DMS79 (cell line): ENCODE data around the gene SLC27A6.

Source experiments
- DNase-seq: peaks from one replicate; lab custom pipeline; 2025; lab: John Stamatoyannopoulos, UW

SLC27A6 gene

DNA sequence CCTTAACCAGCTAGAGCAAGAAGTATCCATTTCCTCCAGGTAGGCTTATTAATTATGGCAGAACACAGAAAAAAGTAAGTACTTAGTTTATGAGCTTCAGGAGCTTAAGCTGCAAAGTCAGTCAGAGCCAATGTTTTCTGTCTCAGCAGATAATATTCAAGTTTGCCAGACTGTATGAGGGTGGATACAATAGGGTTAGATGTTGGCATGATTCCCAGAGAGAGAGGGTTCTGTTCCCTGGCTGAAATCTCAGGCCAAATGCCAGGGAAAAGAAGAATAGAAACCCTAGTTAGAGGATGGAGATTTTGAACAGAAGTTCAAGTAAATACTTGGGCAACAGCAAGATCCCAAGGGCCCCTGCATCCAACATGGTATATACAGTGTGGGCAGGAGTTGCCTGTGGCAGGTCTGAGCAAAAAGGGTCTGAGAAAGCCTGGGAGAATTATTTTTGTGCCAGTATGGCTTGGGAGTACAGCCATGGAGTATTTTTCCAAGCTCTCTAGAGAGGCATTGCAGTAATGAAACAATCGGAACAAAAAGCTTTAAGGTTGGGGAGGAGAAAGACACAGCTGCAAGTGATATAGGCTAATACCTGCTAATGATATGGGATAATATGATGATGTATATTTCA, 98.3 kb downstream of the SLC27A6 start:
- DNase-seq, result no peak

DNA sequence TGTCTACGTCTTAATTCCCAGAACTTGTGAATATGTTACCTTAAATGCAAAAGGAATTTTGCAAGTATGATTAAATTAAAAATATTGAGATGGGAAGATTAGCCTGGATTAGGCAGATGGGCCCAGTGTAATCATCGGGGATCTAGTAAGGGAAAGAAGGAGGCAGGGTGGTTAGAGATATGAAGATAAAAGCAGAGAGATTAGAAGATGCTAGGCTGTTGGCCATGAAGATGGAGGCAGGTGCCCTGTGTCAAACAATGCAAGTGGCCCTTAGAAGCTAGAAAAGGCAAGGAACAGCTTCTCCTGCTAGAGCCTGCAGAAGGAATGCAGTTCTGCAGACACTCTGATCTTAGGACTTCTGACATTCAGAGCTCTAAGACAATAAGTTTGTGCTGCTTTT, 100.4 kb downstream of the SLC27A6 start:
- no peak for DNase-seq

DNA sequence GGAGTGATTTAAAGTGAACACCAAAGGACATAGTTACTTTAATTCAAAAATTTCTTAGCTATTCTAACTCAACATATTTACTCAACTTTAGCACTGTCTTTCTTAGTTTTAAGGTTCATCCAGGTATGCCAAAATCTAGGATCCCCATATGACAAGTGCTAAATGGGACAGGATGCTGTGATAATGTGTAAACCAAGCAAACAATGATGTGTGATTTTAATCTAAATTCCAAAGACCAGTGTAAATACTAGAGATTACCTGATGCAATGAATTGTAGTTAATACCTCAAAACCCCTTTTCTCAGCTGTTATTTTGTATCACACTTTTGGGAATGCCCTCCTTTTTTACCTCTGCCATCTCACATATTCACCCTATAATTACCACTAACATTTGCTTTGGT, 102.5 kb downstream of the SLC27A6 start:
- no peak for DNase-seq

DNA sequence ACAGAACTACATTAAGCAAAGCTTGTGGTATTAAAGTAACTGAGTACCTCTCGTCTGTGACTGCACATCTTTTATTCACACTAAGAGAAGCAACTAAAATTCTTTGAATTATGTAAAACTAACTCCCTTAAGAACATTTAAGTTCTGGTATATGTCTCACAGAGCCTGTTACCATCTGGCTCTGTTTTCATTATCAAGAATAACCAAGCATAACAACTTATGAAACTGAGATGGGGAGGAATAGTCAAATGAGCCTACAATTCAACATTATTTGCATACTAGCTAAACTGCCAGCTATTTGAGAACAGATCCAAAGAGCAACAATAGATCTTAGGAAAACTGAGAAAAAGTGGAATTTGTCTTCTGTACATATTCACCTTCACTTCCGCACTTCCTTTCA, 104.0 kb downstream of the SLC27A6 start:
- DNase-seq, result no peak

DNA sequence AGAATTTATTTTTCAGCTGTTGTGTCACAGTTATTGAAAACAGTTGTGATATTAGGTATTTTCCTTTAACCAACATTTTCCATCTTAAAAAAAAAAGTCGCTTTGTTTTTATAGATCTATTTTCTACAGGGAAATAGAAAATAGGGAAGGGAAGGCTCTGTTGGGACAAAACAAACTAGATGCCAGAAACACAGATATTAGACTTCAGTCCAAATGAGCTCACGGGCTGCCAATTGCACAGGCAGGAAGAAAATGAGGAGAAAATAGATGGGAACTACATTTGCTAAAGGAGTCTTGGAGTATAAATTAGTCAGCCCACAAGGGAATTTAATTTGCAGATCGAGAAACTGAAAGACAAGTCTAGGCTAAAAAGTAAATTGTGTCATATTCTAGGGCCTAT, 107.8 kb downstream of the SLC27A6 start:
- DNase-seq, result no peak

DNA sequence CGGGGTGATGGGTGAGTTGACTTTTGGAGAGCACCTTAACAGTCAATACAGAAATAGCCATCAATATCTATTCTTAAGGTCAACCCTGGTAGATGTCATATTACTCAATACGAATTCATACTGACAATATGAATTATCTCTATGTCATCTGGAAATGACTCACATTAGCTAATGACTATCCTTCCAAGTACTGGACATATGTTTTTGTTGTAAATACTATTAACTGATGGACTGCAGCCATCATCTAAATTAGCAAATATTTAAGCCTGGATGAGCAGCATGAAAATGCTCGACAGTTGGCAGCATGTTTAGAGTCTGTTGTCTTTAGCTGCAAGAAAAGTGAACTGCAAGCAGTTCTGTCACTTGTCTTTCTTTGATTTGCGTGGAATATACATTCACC, 109.6 kb downstream of the SLC27A6 start:
- DNase-seq, result no peak

DNA sequence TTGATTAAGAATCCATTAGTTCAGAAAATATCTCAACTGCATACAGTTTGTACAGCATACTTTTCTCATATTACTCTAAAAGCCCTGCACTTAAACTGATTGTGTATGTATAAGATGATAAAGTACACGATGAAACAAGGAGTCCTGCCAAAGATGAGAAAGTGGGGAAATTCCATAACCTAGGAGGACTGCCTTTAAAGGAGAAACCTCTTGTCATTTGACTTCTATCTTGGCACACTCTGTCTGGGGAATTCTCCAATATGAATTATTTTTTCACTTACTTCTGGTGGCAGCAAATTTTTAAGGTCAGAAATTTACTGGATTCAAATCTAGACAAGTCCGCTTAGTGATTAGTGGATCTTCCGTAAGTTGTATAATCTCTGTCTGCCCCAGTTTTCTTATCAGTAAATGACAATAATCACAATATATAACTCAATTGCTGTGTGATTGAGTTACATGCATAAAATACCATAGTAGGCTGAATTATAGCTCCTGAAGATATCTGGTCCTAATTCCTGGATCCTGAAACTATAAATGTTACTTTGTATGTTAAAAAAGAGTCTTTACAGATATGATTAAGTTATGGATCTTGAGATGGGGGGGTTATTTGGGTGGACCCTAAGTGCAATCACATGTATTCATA, 112.3 kb downstream of the SLC27A6 start:
- DNase-seq, result no peak

- no peak for DNase-seq
These were observed 113.0 kb downstream of the SLC27A6 start for GRCh38 chr5:129078247-129078646.

DNA sequence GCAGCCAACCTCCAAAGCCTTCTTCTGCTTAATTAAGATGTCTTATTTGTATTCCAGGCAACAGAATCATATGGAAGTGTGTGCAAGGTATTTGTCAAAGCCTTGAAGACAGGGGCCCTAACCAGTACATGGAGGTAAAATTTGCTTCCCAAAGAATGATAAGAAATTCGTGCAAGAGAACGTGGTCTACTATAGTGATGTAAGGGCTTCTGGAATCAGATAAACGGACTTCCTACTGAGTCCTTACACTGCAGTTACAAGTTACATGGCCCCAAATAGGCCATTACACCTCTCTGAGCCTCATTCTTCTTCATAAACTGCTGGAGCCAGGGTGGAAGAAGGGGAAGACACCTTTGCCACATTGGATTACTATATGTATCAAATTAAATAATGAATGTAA, 113.4 kb downstream of the SLC27A6 start:
- no peak for DNase-seq

DNA sequence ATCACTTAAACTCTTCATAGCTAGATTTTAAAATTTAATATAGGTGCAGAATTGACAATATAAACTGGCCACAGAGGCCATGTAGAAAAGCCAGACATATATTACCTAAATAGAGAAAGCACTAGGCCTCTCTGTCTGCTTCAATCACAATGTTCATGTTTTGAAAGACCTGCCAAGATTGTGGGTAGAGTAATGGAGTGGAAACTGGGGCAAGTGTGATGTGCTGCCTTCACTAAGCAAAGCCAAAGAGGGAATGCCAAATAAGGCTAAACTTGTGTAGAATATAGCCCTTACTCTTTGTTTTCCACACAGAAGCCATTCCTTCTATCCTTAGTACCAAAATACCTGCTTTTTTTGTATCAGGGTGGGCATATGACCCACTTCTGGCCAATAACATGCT, 114.2 kb downstream of the SLC27A6 start:
- DNase-seq, result no peak

- DNase-seq, result no peak
These were observed 115.5 kb downstream of the SLC27A6 start for GRCh38 chr5:129080766-129081165.

- DNase-seq, result no peak
These were observed 117.2 kb downstream of the SLC27A6 start for GRCh38 chr5:129082225-129083136.
